IMR-90 (cell line): ENCODE results near the gene STAM. TPM values are rescaled to one million over a fixed set of nuclear protein-coding genes. Genes with fewer than 3 reads are reported as not detected.
A peak's percentile ranks its signal among the peaks of the same experiment; 100 is the strongest.

Source experiments
- ATAC-seq: fragments of 200-7000 bp; cut with Tn5 transposase; 2 replicates; pipeline ENCODE4 v1.9.1; 2020; ENCODE audit warnings: low read depth, mild to moderate bottlenecking, moderate library complexity
- BruUV-seq: library from RNA; stranded (reverse); fragments of 400-500 nt; replicated peaks from 2 replicates; lab custom pipeline; 2021; lab: Mats Ljungman, UMichigan
- CTCF ChIA-PET: fragments of 300-600 bp; formaldehyde crosslinking; extraction: SDS; loops from one replicate; lab custom pipeline; 2021; ENCODE audit warnings: antibody characterized with exemption; lab: Yijun Ruan, JAX
- POLR2A ChIA-PET: fragments of 300-600 bp; sonication (Branson Sonifier 250); formaldehyde crosslinking; loops from one replicate; lab custom pipeline; 2022; ENCODE audit warnings: antibody characterized with exemption; ENCODE audit not compliant: unreplicated experiment; lab: Charles Lee
- DNase-seq: peaks from one replicate; pipeline ENCODE4 v3.0.0; 2013
- H2AFZ ChIP-seq: replicated peaks from 2 replicates; pipeline ENCODE3; 2013; ENCODE audit warnings: low read length, mild to moderate bottlenecking; ENCODE audit not compliant: poor library complexity
- H2AK5ac ChIP-seq: 2 replicates; pipeline ENCODE4 v1.6.1; 2013; ENCODE audit warnings: low read depth, low read length, inconsistent platforms
- H2AK9ac ChIP-seq: replicated peaks from 2 replicates; pipeline ENCODE3; 2013; ENCODE audit warnings: mild to moderate bottlenecking, low read depth, low read length, moderate library complexity; ENCODE audit not compliant: poor library complexity
- H2BK120ac ChIP-seq: 2 replicates; pipeline ENCODE4 v1.6.1; 2013; ENCODE audit warnings: low read depth, low read length, inconsistent platforms
- H2BK15ac ChIP-seq: 3 replicates; pipeline ENCODE4 v1.6.1; 2013; ENCODE audit warnings: low read depth, low read length, inconsistent platforms
- H2BK20ac ChIP-seq: 2 replicates; pipeline ENCODE4 v1.6.1; 2013; ENCODE audit warnings: low read depth, mild to moderate bottlenecking, inconsistent platforms, low read length, moderate library complexity
- H2BK5ac ChIP-seq: 2 replicates; pipeline ENCODE4 v1.6.1; 2013; ENCODE audit warnings: mild to moderate bottlenecking, low read depth, low read length, inconsistent platforms; ENCODE audit not compliant: poor library complexity, severe bottlenecking
- H3K14ac ChIP-seq: replicated peaks from 2 replicates; pipeline ENCODE4 v1.6.1; 2013; ENCODE audit warnings: low read depth, low read length, inconsistent platforms
- H3K18ac ChIP-seq: 2 replicates; pipeline ENCODE4 v1.6.1; 2013; ENCODE audit warnings: low read depth, low read length, control low read depth
- H3K23ac ChIP-seq: 2 replicates; pipeline ENCODE4 v1.6.1; 2013; ENCODE audit warnings: low read depth, low read length, inconsistent platforms
- H3K27ac ChIP-seq: 2 replicates; pipeline ENCODE4 v1.5.1; 2013; ENCODE audit warnings: mild to moderate bottlenecking, control low read depth, low read length; ENCODE audit not compliant: insufficient read depth
- H3K27me3 ChIP-seq: 2 replicates; pipeline ENCODE4 v1.6.1; 2013; ENCODE audit warnings: low read length; ENCODE audit not compliant: control insufficient read depth, insufficient read depth
- H3K36me3 ChIP-seq: 2 replicates; pipeline ENCODE4 v1.6.1; 2013; ENCODE audit warnings: low read length, mixed read lengths; ENCODE audit not compliant: control insufficient read depth, insufficient read depth
- H3K4ac ChIP-seq: 2 replicates; pipeline ENCODE4 v1.6.1; 2013; ENCODE audit warnings: low read depth, low read length, inconsistent platforms
- H3K4me1 ChIP-seq: 2 replicates; pipeline ENCODE4 v1.6.1; 2013; ENCODE audit warnings: low read length, mixed read lengths; ENCODE audit not compliant: control insufficient read depth, insufficient read depth
- H3K4me2 ChIP-seq: 2 replicates; pipeline ENCODE4 v1.6.1; 2013; ENCODE audit warnings: low read depth, mild to moderate bottlenecking, control low read depth, low read length, moderate library complexity
- H3K4me3 ChIP-seq: 2 replicates; pipeline ENCODE4 v1.5.1; 2013; ENCODE audit warnings: low read depth, mild to moderate bottlenecking, control low read depth, low read length, moderate library complexity; ENCODE audit not compliant: insufficient read depth
- H3K56ac ChIP-seq: 2 replicates; pipeline ENCODE4 v1.6.1; 2013; ENCODE audit warnings: low read length, inconsistent platforms; ENCODE audit not compliant: insufficient read depth; ENCODE audit errors: extremely low read depth
- H3K79me1 ChIP-seq, 2 experiments: 2 replicates each; pipeline ENCODE4 v1.6.1; 2013; ENCODE audit warnings: low read length in 2 of 2, inconsistent platforms in 1 of 2, low read depth in 1 of 2
- H3K9ac ChIP-seq: 2 replicates; pipeline ENCODE4 v1.6.1; 2013; ENCODE audit warnings: low read depth, low read length, control low read depth
- H3K9me1 ChIP-seq: 2 replicates; pipeline ENCODE4 v1.6.1; 2013; ENCODE audit warnings: low read length, inconsistent platforms; ENCODE audit not compliant: insufficient read depth
- H3K9me3 ChIP-seq: 2 replicates; pipeline ENCODE4 v1.6.1; 2013; ENCODE audit warnings: low read length; ENCODE audit not compliant: control insufficient read depth, insufficient read depth
- H4K20me1 ChIP-seq: 2 replicates; pipeline ENCODE4 v1.6.1; 2013; ENCODE audit warnings: low read length, inconsistent platforms; ENCODE audit not compliant: insufficient read depth
- H4K5ac ChIP-seq: 2 replicates; pipeline ENCODE4 v1.6.1; 2013; ENCODE audit warnings: mild to moderate bottlenecking, low read depth, low read length, control low read depth
- H4K8ac ChIP-seq, 2 experiments: 2 replicates each; pipeline ENCODE4 v1.6.1; 2013; ENCODE audit warnings: low read depth in 2 of 2, low read length in 2 of 2, control low read depth in 1 of 2, inconsistent platforms in 1 of 2
- H4K91ac ChIP-seq: 2 replicates; pipeline ENCODE4 v1.6.1; 2013; ENCODE audit warnings: low read depth, low read length, inconsistent platforms; ENCODE audit not compliant: insufficient read depth
- BHLHE40 ChIP-seq: fragments of 150-350 bp; IDR thresholded peaks from 2 replicates; pipeline ENCODE4 v1.6.1; 2016; ENCODE audit warnings: mild to moderate bottlenecking, low read depth, low read length
- CEBPB ChIP-seq: IDR thresholded peaks from 2 replicates; pipeline ENCODE4 v1.6.1; 2012; ENCODE audit warnings: low read depth, low read length, improper control_type of control experiment
- CHD1 ChIP-seq: IDR thresholded peaks from 2 replicates; pipeline ENCODE4 v1.6.1; 2012; ENCODE audit warnings: low read depth, low read length, improper control_type of control experiment
- ELK1 ChIP-seq: fragments of 150-350 bp; IDR thresholded peaks from 2 replicates; pipeline ENCODE4 v1.6.1; 2016; ENCODE audit warnings: low read depth, mild to moderate bottlenecking, low read length, moderate library complexity, borderline replicate concordance
- FOS ChIP-seq: fragments of 150-350 bp; IDR thresholded peaks from 2 replicates; pipeline ENCODE4 v1.6.1; 2016; ENCODE audit warnings: low read depth, low read length
- MAFK ChIP-seq: IDR thresholded peaks from 2 replicates; pipeline ENCODE4 v1.6.1; 2012; ENCODE audit warnings: low read depth, low read length, improper control_type of control experiment
- MAZ ChIP-seq: IDR thresholded peaks from 2 replicates; pipeline ENCODE4 v1.6.1; 2012; ENCODE audit warnings: low read depth, mild to moderate bottlenecking, low read length, improper control_type of control experiment, moderate library complexity, borderline replicate concordance
- MXI1 ChIP-seq: IDR thresholded peaks from 2 replicates; pipeline ENCODE4 v1.6.1; 2012; ENCODE audit warnings: low read depth, mild to moderate bottlenecking, low read length, moderate library complexity, borderline replicate concordance
- NFE2L2 ChIP-seq: fragments of 150-350 bp; IDR thresholded peaks from 2 replicates; pipeline ENCODE4 v1.6.1; 2016; ENCODE audit warnings: low read depth, mild to moderate bottlenecking, low read length
- POLR2A ChIP-seq: IDR thresholded peaks from 2 replicates; pipeline ENCODE4 v1.6.1; 2012; ENCODE audit warnings: mild to moderate bottlenecking, low read depth, low read length
- RCOR1 ChIP-seq: IDR thresholded peaks from 2 replicates; pipeline ENCODE4 v1.6.1; 2012; ENCODE audit warnings: mild to moderate bottlenecking, low read length, improper control_type of control experiment; ENCODE audit not compliant: insufficient replicate concordance
- RFX5 ChIP-seq: IDR thresholded peaks from 2 replicates; pipeline ENCODE4 v1.8.0; 2012; ENCODE audit warnings: low read depth, mild to moderate bottlenecking, low read length, moderate library complexity
- SMC3 ChIP-seq: fragments of 150-350 bp; IDR thresholded peaks from 2 replicates; pipeline ENCODE4 v1.6.1; 2016; ENCODE audit warnings: low read depth, mild to moderate bottlenecking, antibody characterized with exemption, low read length, moderate library complexity
- WGBS, 2 experiments: methylation state at CpG; one replicate each; pipeline versions ENCODE4 v1.1.5 to v1.1.7; 2013; ENCODE audit warnings: missing lambda C conversion rate in 2 of 2; ENCODE audit not compliant: insufficient read length in 1 of 2; ENCODE audit errors: extremely low coverage in 2 of 2; 5-methylcytosine and 5-hydroxymethylcytosine counted together
- dilution Hi-C: fragments of 300-500 bp; cut with HindIII; formaldehyde crosslinking; loops from one replicate; pipeline ENCODE4 v1.14.3; 2018; ENCODE audit warnings: low sequenced_read_pairs; ENCODE audit not compliant: unreplicated experiment
- in situ Hi-C: fragments of 300-500 bp; cut with MboI; formaldehyde crosslinking; loops from 3 replicates; pipeline ENCODE4 v1.14.3; 2019; ENCODE audit warnings: low sequenced_read_pairs, inconsistent platforms, mixed read lengths
- intact Hi-C: fragments of 100-400 bp; cut with micrococcal nuclease; formaldehyde crosslinking; loops from 2 replicates; pipeline ENCODE4 v1.10.0; 2022
- polyA plus RNA-seq, 3 experiments: library from polyadenylated mRNA; depleted of rRNA; stranded (reverse); fragments of >200 nt; gene quantifications; 2 replicates each; pipeline ENCODE4 v1.2.3, GENCODE V29; 2012; ENCODE audit warnings: low replicate concordance in 1 of 3
- total RNA-seq: library from RNA; depleted of rRNA; stranded (reverse); fragments of >200 nt; gene quantifications from 2 replicates; pipeline ENCODE4 v1.2.3, GENCODE V29; 2012
- TF ChIP-seq, protein P1 (sequence below): fragments of 150-350 bp; IDR thresholded peaks from 2 replicates; pipeline ENCODE4 v1.6.1; 2017; ENCODE audit warnings: mild to moderate bottlenecking, antibody characterized with exemption, low read length, low read depth

Gene STAM
- total and polyA plus RNA-seq, 2 of the 4 experiments (the other 2 are of a cell fraction) = 22.9 to 23.3 TPM

DNA sequence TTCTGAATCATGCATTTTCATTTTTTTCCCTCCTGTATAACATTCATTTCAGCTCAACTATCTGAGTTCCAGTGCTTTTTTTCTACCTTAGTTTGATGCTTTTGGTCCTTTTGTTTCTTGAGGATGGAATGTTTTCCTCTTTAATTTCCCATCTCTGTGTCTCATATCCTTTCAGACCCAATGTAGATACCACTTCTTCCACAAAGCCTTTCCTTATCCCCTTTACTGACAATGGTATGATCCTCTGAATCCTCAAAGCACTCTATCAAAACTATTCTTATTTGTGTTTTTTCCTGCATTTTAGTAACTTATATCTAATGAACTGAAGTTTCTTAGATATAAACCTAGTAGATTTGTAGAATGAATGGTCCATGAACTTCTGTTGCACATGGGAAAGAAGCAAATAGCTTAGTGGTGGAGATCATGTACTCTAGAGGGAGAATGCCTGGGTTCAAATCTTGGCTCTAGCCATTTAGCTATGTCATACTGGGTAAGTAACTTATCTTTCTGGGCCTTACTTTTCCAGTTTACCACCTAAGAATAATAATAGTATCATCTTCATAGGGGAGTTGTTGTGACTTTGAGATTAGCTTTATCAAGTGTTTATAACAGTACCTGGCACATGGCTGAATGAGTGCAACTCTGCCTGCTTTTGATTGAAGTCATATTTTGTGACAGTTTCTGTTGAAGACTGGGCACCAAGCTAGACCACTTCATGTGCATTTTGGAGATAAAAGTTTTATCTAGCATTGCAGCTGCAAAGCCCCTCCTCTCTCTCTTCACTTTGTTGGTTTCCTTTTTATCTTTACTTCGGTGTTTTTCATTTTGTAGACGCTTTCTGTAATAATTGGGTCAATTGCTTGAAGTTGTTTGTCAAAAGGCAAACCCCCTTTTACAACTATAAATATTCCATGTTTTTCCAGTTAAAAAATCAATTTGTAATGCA, 18.5 kb downstream of the STAM start:
- Histone ChIP-seq H3K9ac (no peak overlapping the region), H3K27me3 (no peaks in the 10 kb centered on the region), H4K8ac (no peak overlapping the region), H2AK5ac (no peak overlapping the region), H4K5ac (peak overlapping the region; percentile 75; the same call in 1 of the 2 replicates), H2AK9ac (no peak overlapping the region), H3K23ac (no peak overlapping the region), H2AFZ (no peak overlapping the region), H3K18ac (peak overlapping the region; percentile 84), H4K20me1 (peaks cover 5% of the 10 kb centered on the region; the same call in 1 of the 2 replicates), H3K14ac (no peak overlapping the region), H3K4me3 (no peak overlapping the region), H2BK15ac (no peak overlapping the region), H3K4ac (0 out of 2 replicates have a peak overlapping the region, but pooled peaks have one; percentile 3), H2BK120ac (no peak overlapping the region), H2BK20ac (peak overlapping the region; percentile 52; the same call in 1 of the 2 replicates), H3K79me1 (peaks cover 20 to 47% of the 10 kb centered on the region in 2 experiments), H3K27ac (peak overlapping the region; percentile 21; the same call in 1 of the 2 replicates), H4K91ac (no peak overlapping the region), H3K9me3 (no peaks in the 10 kb centered on the region), H3K4me2 (no peak overlapping the region), H2BK5ac (peak overlapping the region; percentile 56), H3K56ac (no peak overlapping the region), H3K4me1 (peaks cover 6% of the 10 kb centered on the region), H3K36me3 (peaks cover 7% of the 10 kb centered on the region), H3K9me1 (peaks cover 3% of the 10 kb centered on the region; the same call in 1 of the 2 replicates)
- ChIA-PET CTCF (interaction anchor here (0.6 to 1.0 kb wide), 2 partner anchors 13 to 700 kb away, joined by 3 to 5 read pairs; no protein-coding TSS in a partner anchor), POLR2A (interaction anchor here (0.9 kb wide), 1 partner anchor 11 kb away, joined by 3 read pairs; no protein-coding TSS in a partner anchor)
- intact Hi-C loops = no loop called here
- ATAC-seq = no peak
- no peak for DNase-seq
- no CpG with 5 or more reads among the region's 2 CpGs for WGBS, 2 experiments
- in situ Hi-C loops = no loop called here
- TSS peak; percentile 28 for BruUV-seq
- dilution Hi-C loops = no loop called here
- TF ChIP-seq RFX5 (no peak), SMC3 (no peak), MXI1 (no peak), CHD1 (no peak), NFE2L2 (no peak), BHLHE40 (no peak), ELK1 (no peak), POLR2A (no peak), MAZ (no peak), CEBPB (no peak), MAFK (no peak), RCOR1 (no peak), FOS (no peak)
- TF ChIP-seq, protein P1, sequence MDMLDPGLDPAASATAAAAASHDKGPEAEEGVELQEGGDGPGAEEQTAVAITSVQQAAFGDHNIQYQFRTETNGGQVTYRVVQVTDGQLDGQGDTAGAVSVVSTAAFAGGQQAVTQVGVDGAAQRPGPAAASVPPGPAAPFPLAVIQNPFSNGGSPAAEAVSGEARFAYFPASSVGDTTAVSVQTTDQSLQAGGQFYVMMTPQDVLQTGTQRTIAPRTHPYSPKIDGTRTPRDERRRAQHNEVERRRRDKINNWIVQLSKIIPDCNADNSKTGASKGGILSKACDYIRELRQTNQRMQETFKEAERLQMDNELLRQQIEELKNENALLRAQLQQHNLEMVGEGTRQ = no peak
